ENCODE measurements around the gene NUP58.
"Not testable (repeated sequence)": the region's sequence is repeated elsewhere in the genome, so short reads cannot be mapped to it uniquely, and the experiment has no call there.

NUP58 gene

DNA sequence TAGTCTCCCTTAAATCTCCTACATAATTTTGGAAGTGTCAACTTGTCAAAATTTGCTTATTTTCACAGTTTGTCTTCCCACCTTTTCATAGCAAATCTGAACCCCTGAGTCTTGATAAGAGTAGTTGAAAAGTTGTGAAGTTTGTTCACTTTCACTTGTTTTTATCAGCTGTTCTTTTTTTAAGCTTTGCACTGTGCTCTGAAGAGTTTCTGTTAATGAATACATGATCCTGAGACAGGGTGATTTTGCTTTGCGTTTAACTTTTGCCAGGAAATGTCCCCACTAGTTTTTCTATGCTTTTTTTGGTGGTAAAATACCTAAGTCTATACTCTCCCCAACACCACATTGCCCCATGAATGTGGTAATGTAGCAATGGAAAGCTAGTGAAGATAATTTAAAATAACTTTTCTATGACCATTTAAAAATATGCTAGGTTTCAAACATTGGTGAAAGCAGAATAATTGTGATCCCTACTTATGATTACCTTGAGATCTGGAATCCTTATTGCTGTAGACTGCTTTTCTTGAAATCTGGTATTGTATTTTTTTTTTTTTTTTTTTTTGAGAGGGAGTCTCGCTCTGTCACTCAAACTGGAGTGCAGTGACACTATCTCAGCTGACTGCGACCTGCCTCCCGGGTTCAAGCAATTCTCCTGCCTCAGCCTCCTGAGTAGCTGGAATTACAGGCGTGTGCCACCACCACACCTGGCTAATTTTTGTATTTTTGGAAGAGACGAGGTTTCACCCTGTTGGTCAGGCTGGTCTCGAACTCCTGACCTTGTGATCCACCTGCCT is 5.4 kb downstream of the NUP58 start:
- no peak for DNase-seq (ENCODE audit: low read depth)

DNA sequence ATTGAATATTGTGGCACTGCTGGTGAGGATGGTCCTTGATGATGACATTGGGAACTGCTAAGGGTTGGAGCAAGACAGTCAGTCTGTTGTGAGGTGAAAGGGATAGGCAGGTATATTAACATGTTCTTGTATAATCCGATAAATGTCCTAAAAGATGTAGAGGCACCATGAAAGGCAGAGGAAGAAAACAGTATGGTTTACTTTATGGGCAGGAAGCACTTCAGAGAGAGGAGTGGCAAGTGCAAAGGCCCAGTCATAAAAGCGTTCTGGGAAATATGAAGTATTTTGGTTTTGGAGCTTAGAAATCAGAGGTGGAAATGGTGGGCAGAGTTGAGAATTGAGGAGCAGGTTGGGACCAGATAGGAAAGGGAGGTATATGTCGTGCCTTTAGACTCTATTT is 9.5 kb downstream of the NUP58 start:
- DNase-seq (ENCODE audit: low read depth), result no peak

DNA sequence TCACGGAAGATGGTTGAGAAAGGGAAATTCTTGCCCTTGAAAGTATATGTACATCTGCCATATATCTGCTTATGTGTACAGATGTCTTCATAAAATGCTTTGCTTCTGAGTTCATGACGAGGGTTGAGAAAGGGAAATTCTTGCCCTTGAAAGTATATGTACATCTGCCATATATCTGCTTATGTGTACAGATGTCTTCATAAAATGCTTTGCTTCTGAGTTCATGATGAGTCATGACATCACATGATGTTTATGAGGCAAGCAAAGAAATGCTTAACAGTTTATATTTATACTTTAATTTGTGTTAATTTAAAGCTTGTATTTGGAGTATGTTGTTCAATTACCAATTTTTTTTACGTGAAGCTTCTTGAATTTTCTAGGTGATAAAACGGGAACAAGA is 17.5 kb downstream of the NUP58 start:
- DNase-seq (ENCODE audit: low read depth), result not testable (repeated sequence)

DNA sequence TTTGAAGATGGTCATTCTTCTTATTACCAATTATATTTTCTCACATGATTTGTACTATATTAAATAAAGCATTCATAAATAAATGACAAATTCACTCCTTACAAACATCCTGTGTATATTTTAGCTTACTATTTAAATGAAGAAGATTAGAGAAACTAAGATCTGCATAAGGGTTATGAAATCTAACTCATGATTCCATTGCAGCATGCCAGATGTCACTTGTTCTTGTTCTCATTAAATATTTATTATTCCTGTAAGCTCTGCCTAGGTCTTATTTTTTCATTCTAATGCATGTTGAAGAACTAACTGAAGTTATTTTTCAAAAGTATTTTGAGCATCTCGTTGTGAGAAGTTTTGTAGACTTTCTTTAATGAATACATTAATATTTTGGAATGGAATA is 18.3 kb downstream of the NUP58 start:
- DNase-seq (ENCODE audit: low read depth), result no peak

GRCh38 chr13:25324100-25324499 is 22.7 kb downstream of the NUP58 start:
- no peak for DNase-seq (ENCODE audit: low read depth)

GRCh38 chr13:25329706-25330105 is 28.3 kb downstream of the NUP58 start:
- DNase-seq (ENCODE audit: low read depth), result no peak

- no peak for DNase-seq (ENCODE audit: low read depth)
Measured at GRCh38 chr13:25330541-25330940, 29.1 kb downstream of the NUP58 start.

GRCh38 chr13:25335856-25336255 is 34.4 kb downstream of the NUP58 start:
- DNase-seq (ENCODE audit: low read depth), result no peak

GRCh38 chr13:25345576-25345975 is 44.2 kb downstream of the NUP58 start:
- DNase-seq (ENCODE audit: low read depth), result no peak

- DNase-seq (ENCODE audit: low read depth), result no peak
Measured at GRCh38 chr13:25347151-25347550, 45.7 kb downstream of the NUP58 start.

GRCh38 chr13:25351404-25351803 is 50.0 kb downstream of the NUP58 start:
- no peak for DNase-seq (ENCODE audit: low read depth)

DNA sequence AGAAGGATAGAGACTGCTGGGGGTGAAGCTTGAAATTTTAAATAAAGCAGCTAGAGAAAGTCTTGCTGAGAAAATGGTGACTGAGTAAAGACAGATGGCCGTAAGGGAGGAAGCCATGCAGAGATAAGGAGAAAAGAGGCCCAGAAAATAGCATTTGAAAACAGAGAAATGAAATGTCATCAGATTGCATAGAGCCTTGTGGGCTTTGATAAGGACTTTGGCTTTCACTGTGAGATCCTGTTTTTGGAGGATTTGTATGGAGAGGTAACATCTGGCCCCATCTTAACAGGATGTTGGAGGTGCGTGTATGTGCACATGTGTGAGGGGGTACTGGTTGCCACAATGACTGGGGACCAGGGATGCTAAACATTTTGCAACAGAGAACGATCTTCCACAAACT is 50.8 kb downstream of the NUP58 start:
- DNase-seq (ENCODE audit: low read depth), result no peak

GRCh38 chr13:25352806-25353205 is 51.4 kb downstream of the NUP58 start:
- no peak for DNase-seq (ENCODE audit: low read depth)

GRCh38 chr13:25353344-25353743 is 51.9 kb downstream of the NUP58 start:
- no peak for DNase-seq (ENCODE audit: low read depth)

DNA sequence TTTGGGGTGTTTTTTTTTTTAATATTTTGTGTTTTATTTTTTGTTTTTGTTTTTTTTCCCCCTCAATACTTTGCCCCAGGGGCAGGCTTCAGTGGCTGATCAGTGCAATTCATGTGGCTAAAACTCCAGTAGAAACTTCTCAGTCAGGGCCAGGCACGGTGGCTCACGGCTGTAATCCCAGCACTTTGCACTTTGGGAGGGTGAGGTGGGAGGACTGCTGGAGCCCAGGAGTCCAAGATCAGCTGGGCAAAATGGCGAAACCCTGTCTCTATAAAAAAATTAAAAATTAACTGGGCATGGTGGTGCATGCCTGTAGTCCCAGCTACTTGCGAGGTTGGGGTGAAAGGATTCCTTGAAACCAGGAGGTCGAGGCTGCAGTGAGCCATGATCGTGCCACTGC is 53.0 kb downstream of the NUP58 start:
- no peak for DNase-seq (ENCODE audit: low read depth)

GRCh38 chr13:25360443-25360842 is 59.0 kb downstream of the NUP58 start:
- DNase-seq (ENCODE audit: low read depth), result not testable (repeated sequence)

DNA sequence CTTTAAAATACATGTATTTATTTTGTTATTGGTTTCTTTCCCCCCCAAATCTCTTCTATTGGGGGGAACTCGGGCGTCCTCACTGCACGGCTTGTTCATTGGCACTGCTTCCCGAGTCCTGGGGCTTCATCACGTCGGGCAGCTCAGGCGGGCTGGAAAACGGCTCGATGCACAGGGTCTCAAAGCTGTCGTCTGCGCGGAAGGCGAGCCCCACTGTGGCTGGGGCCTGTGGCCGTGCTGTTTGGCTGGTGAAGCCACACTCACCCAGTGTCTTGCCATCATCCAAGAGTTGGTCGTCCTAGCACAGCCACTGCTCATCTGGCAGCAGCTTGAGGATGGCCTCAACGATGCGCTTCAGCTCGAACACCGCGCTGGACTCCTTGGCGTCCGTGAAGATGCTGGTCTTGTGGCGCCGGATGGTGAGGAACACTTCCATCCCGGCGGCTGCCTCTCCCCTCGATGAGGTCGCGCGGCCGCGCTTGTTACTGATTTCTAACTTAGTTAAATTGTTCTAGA is 64.4 kb downstream of the NUP58 start:
- DNase-seq (ENCODE audit: low read depth), result no peak

DNA sequence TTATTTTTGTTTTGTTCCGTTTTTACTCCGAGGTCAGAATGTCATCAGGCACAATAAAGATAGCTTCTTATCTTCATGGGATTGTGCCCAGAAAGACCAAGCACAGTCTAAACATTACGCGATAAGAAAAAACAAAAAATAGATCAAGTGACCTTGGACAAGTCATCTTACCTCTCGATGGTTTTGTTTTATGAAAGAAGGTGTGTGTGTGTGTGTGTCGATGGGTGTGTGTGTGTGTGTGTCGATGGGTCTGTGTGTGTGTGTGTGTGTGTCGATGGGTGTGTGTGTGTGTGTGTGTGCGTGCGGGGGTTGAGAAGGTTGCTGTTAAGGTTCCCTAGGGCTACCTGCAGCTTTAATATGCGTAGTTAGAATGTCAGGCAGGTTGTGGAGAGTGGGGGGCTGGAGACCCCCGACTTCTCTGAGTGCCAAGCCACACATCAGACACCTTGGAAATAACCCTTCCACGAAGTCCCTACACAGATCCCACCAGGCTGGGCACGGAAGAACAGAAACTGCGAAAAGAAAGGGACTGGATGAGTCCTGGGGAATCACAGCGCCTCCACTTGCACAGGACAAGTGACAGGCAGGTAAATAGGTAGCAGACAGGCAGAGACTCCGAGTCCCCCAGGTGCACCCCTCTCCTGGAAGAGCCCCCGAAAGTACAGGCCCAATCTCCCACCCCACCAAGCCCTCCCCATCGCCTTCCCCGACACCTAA is 69.9 kb downstream of the NUP58 start:
- DNase-seq (ENCODE audit: low read depth), result no peak

GRCh38 chr13:25371875-25372283 is 70.5 kb downstream of the NUP58 start, which contains the start of gene ATP8A2:
ATP8A2 (plus strand) TSS chr13:25371974; CDS start chr13:25372213, 239 bp downstream.
- no peak for DNase-seq (ENCODE audit: low read depth)

DNA sequence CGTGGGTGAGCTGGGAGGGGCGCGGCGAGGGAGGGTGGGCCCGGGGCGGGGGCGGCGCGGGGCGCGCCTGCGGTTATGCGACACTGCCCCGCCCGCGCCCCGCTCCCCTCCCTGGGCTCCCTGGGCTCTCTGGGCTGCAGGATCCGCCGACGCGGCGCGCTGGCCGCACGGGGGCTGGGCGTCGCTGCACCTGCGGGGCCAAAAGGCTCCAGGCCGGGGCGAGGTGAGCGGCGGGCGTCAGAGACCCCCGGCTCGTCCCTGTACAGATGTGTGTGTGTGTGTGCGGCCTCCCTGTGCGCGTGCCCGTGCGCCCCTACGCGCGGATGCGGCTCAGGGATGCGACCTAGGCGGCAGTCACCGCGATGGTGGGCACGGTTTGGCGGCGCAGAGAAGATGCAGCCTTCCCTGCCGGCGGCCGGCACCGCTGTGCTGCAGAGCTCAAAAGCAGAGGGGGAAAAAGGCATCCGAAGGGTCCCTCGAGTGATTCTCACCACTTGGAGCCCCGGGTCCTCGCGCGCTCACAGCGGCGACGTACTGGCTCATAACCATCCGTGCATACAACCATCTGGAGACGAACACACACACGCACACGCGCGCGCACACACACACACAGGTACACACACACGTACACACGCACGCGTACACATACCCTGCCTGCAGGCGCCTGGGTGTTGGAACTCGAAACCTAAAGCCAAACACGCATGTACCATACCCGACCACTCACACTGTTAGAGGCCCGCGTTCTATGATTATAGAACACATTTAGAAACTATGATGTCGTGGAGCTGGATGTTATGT is 71.1 kb downstream of the NUP58 start:
- no peak for DNase-seq (ENCODE audit: low read depth)

GRCh38 chr13:25375727-25376358 is 74.4 kb downstream of the NUP58 start:
- no peak for DNase-seq (ENCODE audit: low read depth)

Measured in stimulated activated CD8-positive, alpha-beta memory T cell treated with anti-CD3 and anti-CD28 coated beads, Interleukin-4, amount 100 ng/mL, for 24 hours (primary cell).